K562 (cell line): ENCODE data around the gene TBX10. TPM values are rescaled to one million over a fixed set of nuclear protein-coding genes. Genes with fewer than 3 reads are reported as not detected.
A peak's percentile ranks its signal among the peaks of the same experiment; 100 is the strongest.

Experiments
- EP400 ChIP-seq: fragments of 450-650 bp; IDR thresholded peaks from 2 replicates; pipeline ENCODE4 v1.6.1; 2017; ENCODE audit warnings: antibody characterized with exemption, mild to moderate bottlenecking, moderate library complexity
- FOSL1 ChIP-seq: fragments of 200-800 bp; sonication (Bioruptor generic); conservative IDR thresholded peaks from 2 replicates; pipeline ENCODE4 v1.6.1; 2016; ENCODE audit warnings: missing genetic modification characterization, missing compliant biosample characterization
- KDM1A ChIP-seq, 2 experiments: fragments of 450-650 bp; IDR thresholded peaks; 2 replicates each; pipeline ENCODE4 v1.6.1; 2016; ENCODE audit warnings: mild to moderate bottlenecking in 2 of 2
- POLR2G ChIP-seq: fragments of 200-400 bp; formaldehyde crosslinking; IDR thresholded peaks from 2 replicates; pipeline ENCODE4 v1.6.1; 2017; ENCODE audit warnings: low read depth, mild to moderate bottlenecking, antibody characterized with exemption, low read length, moderate library complexity
- SMAD4 ChIP-seq: fragments of 250-450 bp; sonication (Bioruptor Pico); conservative IDR thresholded peaks from 2 replicates; pipeline ENCODE4 v1.8.0; 2021; ENCODE audit warnings: inconsistent platforms, mild to moderate bottlenecking, moderate library complexity
- XRCC5 ChIP-seq: fragments of 200-400 bp; formaldehyde crosslinking; IDR thresholded peaks from 2 replicates; pipeline ENCODE4 v1.6.1; 2017; ENCODE audit warnings: low read depth, mild to moderate bottlenecking, low read length
- ZNF253 ChIP-seq: fragments of 250-450 bp; sonication (Bioruptor Pico); conservative IDR thresholded peaks from 2 replicates; pipeline ENCODE4 v1.6.1; 2021; ENCODE audit warnings: mild to moderate bottlenecking
- polyA plus RNA-seq, 8 experiments: library from polyadenylated mRNA; depleted of rRNA in 4 of 8; stranded (reverse) in 5 of 8; unstranded in 3 of 8; fragments of >200 nt; fragmentation: Nextera tagmentation in 2 of 8; fragmentation: Illumina TruSeq in 1 of 8; extraction: Ambion mirVana in 2 of 8; extraction: Trizol in 1 of 8; gene quantifications; 2 replicates each; pipeline versions ENCODE4 v1.2.1 to v1.2.3, GENCODE V29; 2011 to 2014; ENCODE audit warnings: inconsistent platforms in 1 of 8, missing spikeins in 1 of 8
- total RNA-seq, 7 experiments: library from RNA; depleted of rRNA in 6 of 7; stranded (reverse); fragments of >200 nt in 6 of 7; fragmentation: Illumina TruSeq in 2 of 7; extraction: Trizol in 2 of 7; gene quantifications; 2 replicates each; pipeline versions ENCODE4 v1.2.1 to v1.2.3, GENCODE V29; 2011 to 2021; ENCODE audit warnings: low replicate concordance in 1 of 7
- TF ChIP-seq, protein P1 (sequence below): sonication (generic); formaldehyde crosslinking; IDR thresholded peaks from 2 replicates; pipeline ENCODE4 v1.8.1; 2022; ENCODE audit warnings: missing genetic modification reagents
- TF ChIP-seq, protein P2 (sequence below): fragments of 200-800 bp; sonication (Bioruptor generic); IDR thresholded peaks from 2 replicates; pipeline ENCODE4 v1.6.1; 2017; ENCODE audit warnings: missing genetic modification characterization, missing compliant biosample characterization
- TF ChIP-seq, protein P3 (sequence below): fragments of 450-650 bp; IDR thresholded peaks from 2 replicates; pipeline ENCODE4 v1.7.1; 2018; ENCODE audit warnings: mild to moderate bottlenecking, low read depth; ENCODE audit not compliant: partially characterized antibody
- TF ChIP-seq, protein P4 (sequence below), 3 experiments: IDR thresholded peaks in 2 of 3; conservative IDR thresholded peaks in 1 of 3; 2 replicates each; pipeline ENCODE4 v1.5.1; 2011 to 2012; ENCODE audit warnings: low read length in 3 of 3, mild to moderate bottlenecking in 3 of 3, control low read depth in 2 of 3, improper control_type of control experiment in 1 of 3, inconsistent platforms in 1 of 3, low read depth in 1 of 3, mixed read lengths in 1 of 3, moderate library complexity in 1 of 3; ENCODE audit not compliant: insufficient read depth in 2 of 3
- TF ChIP-seq, protein P5 (sequence below): sonication (generic); formaldehyde crosslinking; IDR thresholded peaks from 2 replicates; pipeline ENCODE4 v1.8.0; 2022; ENCODE audit warnings: mild to moderate bottlenecking, missing genetic modification reagents
- TF ChIP-seq, protein P6 (sequence below): IDR thresholded peaks from 2 replicates; pipeline ENCODE4 v1.6.1; 2014; ENCODE audit warnings: antibody characterized with exemption
- TF ChIP-seq, protein P7 (sequence below): fragments of 250-450 bp; sonication (Bioruptor Pico); IDR thresholded peaks from 2 replicates; pipeline ENCODE4 v1.8.0; 2021; ENCODE audit warnings: moderate library complexity, mild to moderate bottlenecking, inconsistent platforms

TBX10 gene
- total and polyA plus RNA-seq, 9 of the 15 experiments (the other 6 are each of a cell fraction or from before 2014, with no cell fraction given): not detected

DNA sequence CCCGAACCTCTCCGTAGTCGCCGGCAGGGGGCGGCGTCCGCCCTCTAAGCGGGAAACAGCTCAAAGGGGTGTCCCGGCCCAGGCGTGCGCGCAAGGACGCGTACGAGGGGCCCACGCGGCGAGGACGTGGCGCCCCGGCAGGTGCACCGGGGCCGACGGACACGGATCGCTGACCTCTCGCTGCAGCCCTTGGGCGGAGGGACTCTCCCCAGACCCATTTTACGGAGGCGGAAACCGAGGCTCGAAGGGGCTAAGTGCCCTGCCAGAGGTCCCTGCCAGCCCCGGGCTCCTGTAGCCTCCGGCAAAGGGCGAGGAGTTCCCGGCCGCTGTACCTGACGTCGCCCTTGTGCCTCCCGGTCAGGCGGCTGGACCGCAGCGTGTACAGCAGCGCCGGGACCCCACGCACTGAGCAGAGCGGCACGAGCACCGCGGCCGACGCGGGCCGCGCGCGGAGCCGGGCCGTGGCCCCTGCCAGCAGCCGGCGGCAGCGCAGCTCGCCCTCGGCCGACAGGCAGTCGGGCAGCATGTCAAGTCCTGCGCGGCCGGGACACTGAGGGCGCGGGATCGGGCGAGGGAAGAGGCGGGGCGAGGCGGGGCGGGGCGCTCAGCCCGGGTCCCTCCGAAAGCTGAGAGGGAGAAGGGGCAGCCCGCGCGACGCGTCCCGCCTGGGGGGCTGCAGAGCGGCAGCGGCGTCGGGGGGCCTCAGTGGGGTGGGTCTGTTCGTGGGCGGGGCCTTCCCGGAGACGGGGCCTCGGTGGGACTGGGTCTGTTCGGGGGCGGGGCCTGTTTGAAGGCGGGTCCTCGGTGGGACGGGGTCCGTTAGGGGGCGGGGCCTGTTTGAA, 10.0 kb downstream of the TBX10 start, which contains the start of gene NUDT8 (continued):
- TF ChIP-seq SMAD4 (CRISPR knock-in tag): peak; percentile 72; the same call in 1 of the 2 replicates
- TF ChIP-seq, protein P1, sequence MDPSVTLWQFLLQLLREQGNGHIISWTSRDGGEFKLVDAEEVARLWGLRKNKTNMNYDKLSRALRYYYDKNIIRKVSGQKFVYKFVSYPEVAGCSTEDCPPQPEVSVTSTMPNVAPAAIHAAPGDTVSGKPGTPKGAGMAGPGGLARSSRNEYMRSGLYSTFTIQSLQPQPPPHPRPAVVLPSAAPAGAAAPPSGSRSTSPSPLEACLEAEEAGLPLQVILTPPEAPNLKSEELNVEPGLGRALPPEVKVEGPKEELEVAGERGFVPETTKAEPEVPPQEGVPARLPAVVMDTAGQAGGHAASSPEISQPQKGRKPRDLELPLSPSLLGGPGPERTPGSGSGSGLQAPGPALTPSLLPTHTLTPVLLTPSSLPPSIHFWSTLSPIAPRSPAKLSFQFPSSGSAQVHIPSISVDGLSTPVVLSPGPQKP: no peak
- peak; percentile 54 to 80; a peak in 3 of 4 replicates for TF ChIP-seq KDM1A (IDR thresholded peaks at IDR 0.05)
- TF ChIP-seq POLR2G: peak; percentile 88
- TF ChIP-seq ZNF253 (CRISPR knock-in tag): no peak
- TF ChIP-seq EP400: peak; percentile 83; the same call in 1 of the 2 replicates
- TF ChIP-seq FOSL1 (tag): peak; percentile 36; the same call in 1 of the 2 replicates
- TF ChIP-seq, protein P2, sequence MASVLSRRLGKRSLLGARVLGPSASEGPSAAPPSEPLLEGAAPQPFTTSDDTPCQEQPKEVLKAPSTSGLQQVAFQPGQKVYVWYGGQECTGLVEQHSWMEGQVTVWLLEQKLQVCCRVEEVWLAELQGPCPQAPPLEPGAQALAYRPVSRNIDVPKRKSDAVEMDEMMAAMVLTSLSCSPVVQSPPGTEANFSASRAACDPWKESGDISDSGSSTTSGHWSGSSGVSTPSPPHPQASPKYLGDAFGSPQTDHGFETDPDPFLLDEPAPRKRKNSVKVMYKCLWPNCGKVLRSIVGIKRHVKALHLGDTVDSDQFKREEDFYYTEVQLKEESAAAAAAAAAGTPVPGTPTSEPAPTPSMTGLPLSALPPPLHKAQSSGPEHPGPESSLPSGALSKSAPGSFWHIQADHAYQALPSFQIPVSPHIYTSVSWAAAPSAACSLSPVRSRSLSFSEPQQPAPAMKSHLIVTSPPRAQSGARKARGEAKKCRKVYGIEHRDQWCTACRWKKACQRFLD: peak; percentile 57; the same call in 1 of the 2 replicates
- TF ChIP-seq, protein P3, sequence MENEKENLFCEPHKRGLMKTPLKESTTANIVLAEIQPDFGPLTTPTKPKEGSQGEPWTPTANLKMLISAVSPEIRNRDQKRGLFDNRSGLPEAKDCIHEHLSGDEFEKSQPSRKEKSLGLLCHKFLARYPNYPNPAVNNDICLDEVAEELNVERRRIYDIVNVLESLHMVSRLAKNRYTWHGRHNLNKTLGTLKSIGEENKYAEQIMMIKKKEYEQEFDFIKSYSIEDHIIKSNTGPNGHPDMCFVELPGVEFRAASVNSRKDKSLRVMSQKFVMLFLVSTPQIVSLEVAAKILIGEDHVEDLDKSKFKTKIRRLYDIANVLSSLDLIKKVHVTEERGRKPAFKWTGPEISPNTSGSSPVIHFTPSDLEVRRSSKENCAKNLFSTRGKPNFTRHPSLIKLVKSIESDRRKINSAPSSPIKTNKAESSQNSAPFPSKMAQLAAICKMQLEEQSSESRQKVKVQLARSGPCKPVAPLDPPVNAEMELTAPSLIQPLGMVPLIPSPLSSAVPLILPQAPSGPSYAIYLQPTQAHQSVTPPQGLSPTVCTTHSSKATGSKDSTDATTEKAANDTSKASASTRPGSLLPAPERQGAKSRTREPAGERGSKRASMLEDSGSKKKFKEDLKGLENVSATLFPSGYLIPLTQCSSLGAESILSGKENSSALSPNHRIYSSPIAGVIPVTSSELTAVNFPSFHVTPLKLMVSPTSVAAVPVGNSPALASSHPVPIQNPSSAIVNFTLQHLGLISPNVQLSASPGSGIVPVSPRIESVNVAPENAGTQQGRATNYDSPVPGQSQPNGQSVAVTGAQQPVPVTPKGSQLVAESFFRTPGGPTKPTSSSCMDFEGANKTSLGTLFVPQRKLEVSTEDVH: peak; percentile 61
- TF ChIP-seq, protein P4, sequence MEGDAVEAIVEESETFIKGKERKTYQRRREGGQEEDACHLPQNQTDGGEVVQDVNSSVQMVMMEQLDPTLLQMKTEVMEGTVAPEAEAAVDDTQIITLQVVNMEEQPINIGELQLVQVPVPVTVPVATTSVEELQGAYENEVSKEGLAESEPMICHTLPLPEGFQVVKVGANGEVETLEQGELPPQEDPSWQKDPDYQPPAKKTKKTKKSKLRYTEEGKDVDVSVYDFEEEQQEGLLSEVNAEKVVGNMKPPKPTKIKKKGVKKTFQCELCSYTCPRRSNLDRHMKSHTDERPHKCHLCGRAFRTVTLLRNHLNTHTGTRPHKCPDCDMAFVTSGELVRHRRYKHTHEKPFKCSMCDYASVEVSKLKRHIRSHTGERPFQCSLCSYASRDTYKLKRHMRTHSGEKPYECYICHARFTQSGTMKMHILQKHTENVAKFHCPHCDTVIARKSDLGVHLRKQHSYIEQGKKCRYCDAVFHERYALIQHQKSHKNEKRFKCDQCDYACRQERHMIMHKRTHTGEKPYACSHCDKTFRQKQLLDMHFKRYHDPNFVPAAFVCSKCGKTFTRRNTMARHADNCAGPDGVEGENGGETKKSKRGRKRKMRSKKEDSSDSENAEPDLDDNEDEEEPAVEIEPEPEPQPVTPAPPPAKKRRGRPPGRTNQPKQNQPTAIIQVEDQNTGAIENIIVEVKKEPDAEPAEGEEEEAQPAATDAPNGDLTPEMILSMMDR (IDR thresholded peaks at IDR 0.05 in 2 of 3, conservative IDR thresholded peaks at IDR 0.05 in 1 of 3; ENCODE audit: insufficient read depth in 2 of 3, low read depth in 1 of 3, low read length in 3 of 3): peak; percentile 91 to 94 (median 93); a peak in 5 of 6 replicates
- TF ChIP-seq, protein P5, sequence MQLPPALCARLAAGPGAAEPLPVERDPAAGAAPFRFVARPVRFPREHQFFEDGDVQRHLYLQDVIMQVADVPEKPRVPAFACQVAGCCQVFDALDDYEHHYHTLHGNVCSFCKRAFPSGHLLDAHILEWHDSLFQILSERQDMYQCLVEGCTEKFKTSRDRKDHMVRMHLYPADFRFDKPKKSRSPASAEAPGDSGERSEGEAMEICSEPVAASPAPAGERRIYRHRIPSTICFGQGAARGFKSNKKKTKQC (CRISPR knock-in tag): peak; percentile 95
- TF ChIP-seq XRCC5: peak; percentile 94
- TF ChIP-seq, protein P6, sequence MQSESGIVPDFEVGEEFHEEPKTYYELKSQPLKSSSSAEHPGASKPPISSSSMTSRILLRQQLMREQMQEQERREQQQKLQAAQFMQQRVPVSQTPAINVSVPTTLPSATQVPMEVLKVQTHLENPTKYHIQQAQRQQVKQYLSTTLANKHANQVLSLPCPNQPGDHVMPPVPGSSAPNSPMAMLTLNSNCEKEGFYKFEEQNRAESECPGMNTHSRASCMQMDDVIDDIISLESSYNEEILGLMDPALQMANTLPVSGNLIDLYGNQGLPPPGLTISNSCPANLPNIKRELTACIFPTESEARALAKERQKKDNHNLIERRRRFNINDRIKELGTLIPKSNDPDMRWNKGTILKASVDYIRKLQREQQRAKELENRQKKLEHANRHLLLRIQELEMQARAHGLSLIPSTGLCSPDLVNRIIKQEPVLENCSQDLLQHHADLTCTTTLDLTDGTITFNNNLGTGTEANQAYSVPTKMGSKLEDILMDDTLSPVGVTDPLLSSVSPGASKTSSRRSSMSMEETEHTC: no peak
- TF ChIP-seq, protein P7, sequence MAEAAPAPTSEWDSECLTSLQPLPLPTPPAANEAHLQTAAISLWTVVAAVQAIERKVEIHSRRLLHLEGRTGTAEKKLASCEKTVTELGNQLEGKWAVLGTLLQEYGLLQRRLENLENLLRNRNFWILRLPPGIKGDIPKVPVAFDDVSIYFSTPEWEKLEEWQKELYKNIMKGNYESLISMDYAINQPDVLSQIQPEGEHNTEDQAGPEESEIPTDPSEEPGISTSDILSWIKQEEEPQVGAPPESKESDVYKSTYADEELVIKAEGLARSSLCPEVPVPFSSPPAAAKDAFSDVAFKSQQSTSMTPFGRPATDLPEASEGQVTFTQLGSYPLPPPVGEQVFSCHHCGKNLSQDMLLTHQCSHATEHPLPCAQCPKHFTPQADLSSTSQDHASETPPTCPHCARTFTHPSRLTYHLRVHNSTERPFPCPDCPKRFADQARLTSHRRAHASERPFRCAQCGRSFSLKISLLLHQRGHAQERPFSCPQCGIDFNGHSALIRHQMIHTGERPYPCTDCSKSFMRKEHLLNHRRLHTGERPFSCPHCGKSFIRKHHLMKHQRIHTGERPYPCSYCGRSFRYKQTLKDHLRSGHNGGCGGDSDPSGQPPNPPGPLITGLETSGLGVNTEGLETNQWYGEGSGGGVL (CRISPR knock-in tag): no peak
